NCI-H748 treated with DMSO at 0.1 percent for 48 hours (cell line): ENCODE results near the gene EML4.

Experiments used
- DNase-seq: peaks from one replicate; lab custom pipeline; 2025; lab: John Stamatoyannopoulos, UW

The EML4 gene

GRCh38 chr2:42225573-42225972 is 56.4 kb downstream of the EML4 start:
- no peak for DNase-seq

DNA sequence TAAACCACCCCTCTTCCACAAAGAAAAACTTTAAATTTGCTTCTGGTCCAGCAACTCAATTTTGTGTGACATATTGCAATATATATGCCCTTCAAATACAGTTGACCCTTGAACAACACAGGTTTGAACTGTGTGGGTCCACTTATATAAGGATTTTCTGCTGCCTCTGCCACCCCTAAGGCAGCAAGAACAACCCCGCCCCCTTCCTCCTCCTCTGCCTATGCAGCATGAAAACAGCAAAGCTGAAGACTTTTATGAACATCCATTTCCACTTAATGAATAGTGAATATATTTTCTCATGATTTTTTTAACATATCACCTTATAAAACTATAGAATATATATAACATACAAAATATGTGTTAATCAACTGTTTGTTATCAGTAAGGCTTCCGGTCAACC is 58.3 kb downstream of the EML4 start:
- DNase-seq: no peak

- no peak for DNase-seq
Observed at GRCh38 chr2:42228101-42228500, 58.9 kb downstream of the EML4 start.

GRCh38 chr2:42229949-42230348 is 60.8 kb downstream of the EML4 start:
- no peak for DNase-seq

- no peak for DNase-seq
Observed at GRCh38 chr2:42230891-42231290, 61.7 kb downstream of the EML4 start.

DNA sequence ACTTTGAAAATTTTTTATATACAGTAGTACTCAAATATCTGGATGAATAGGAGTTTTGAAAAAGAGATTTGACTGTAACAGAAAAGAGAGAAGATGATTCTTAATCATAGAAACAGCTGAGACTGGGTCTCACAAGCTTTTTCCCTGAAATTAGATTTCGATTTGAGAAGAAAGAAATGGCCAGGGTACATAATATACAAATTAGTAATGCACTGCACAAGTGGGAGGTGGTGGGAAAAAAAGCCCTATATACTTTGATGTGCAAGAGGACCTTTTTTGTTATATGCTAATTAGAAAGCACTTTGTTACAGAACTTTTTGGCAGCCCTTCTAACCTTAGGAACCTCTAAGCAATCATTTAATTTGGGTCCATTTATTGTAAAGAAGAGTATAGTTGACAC is 62.9 kb downstream of the EML4 start:
- DNase-seq: no peak

DNA sequence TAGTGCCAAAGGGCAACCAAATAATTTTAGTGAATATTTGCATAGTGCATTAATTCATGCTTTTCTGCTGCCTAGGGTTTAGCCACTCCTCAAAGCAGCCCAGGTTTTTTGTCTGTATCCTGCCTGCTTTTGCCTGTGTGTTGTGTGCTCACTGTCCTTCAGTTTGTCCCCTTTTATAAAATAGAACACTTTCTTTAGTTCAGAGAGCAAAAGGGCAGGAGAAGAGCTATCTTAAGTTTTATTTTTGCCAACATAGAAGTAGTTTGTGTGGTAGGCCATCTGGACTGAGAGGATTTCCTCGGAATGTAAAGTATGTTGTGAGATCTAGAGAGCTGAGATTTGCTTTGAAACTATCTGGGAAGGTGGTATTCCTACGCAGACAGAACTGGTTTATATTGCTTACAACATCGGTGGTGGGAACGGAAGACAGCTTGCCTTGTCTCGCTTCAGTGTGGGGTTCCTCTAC is 64.9 kb downstream of the EML4 start:
- no peak for DNase-seq

DNA sequence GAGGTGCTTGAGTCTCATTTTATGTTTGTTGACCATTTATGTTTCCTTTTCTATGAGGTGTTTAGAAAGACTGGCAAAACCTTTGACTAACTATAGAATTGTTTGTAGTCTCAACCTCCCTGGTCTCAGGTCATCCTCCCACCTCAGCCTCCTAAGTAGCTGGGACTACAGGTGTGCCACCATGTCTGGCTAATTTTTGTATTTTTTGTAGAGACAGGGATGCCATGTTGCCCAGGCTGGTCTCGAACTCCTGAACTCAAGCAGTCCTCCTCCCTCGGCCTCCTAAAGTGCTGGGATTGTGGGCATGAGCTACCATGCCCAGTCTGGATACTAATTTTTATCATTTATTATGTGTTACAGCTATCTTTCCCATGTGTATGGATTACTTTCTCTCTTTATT is 67.8 kb downstream of the EML4 start:
- no peak for DNase-seq

- DNase-seq: no peak
Observed at GRCh38 chr2:42238644-42239288, 69.6 kb downstream of the EML4 start.

- DNase-seq: no peak
Observed at GRCh38 chr2:42239289-42239661, 70.1 kb downstream of the EML4 start.

GRCh38 chr2:42239811-42240210 is 70.7 kb downstream of the EML4 start:
- DNase-seq: no peak

- DNase-seq: no peak
Observed at GRCh38 chr2:42241517-42241916, 72.4 kb downstream of the EML4 start.

DNA sequence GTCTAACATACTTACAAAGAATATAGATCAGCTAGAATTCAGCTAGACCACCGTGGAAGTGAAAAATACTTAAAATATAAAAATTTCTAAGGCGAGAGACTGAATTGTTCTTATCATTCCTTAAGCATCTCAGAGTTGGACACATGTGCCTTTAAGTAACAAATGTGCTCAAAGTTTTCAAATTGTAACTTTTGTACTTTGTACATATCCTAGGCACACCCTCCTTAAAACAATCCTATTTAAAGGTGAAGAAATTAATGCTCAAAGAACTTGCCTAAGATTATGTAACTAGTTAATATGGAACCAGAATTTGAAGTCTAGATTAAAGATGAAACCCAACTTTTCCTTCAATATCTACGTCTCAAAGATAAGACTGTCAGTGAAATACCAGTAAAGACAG is 74.1 kb downstream of the EML4 start:
- no peak for DNase-seq

- DNase-seq: no peak
Observed at GRCh38 chr2:42244520-42244919, 75.4 kb downstream of the EML4 start.

DNA sequence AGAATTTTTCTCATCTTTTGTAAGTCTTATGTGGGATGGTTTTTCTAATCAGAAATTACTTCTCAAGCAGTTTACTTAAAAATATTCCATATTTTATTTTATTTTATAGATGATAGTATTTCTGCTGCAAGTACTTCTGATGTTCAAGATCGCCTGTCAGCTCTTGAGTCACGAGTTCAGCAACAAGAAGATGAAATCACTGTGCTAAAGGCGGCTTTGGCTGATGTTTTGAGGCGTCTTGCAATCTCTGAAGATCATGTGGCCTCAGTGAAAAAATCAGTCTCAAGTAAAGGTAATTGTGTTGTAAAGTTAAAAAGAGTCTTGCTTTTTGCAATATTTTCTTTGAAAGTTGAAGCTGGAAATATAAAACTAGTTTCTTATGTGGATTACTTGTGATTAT is 76.2 kb downstream of the EML4 start:
- no peak for DNase-seq

DNA sequence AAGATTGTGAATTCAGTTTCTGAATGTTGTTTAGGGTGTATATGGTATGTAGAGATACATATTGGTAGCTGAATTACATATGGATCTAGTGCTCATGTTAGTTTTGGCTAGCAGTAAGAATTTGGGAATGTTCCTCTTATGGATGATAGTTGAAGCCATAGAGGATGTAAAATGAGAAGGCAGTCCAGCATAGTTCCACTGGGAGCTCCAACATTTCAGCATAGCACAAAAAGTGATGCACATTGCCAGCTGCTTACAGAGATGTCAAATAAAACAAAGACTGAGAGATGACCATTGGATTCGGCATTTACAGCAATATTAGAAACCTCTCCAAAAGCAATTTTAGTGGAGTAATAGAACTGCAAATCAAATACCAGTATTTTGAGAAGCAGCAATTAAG is 77.4 kb downstream of the EML4 start:
- DNase-seq: no peak

DNA sequence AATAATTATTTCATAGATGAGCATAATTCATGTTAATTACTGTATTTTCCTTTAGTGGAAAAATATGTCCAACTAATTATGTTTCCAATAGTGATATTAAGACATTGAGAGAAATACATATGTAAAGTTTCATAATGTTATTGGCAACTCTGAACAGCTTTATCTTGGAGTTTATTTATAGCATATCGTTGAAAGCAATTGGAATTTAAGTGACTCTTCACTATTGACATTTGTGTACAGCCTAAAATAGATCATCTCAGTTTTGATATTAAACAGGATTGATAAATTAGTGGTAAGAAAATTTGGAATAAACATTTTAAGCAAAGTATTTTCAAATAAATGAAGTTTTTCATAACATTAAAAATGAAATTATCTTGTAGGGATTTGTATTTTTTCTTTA is 79.7 kb downstream of the EML4 start:
- DNase-seq: no peak

DNA sequence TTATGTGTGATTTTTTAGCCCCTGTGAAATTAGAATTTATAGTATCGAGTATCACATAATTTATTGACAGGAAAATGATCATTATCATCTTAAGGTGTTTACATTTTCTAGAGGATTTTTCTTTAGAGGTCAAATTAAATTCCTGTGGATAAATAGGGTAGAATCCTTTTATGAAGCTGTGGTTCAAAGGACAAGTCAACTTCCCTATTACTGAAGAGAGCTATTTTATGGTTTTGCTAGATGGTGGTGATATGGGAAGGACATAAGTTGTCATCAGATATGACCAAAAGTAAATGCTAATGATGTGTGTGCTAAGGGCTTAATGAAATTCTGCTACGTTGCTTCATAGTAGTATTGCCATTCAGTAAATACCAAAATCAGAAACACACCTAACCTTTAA is 80.1 kb downstream of the EML4 start:
- DNase-seq: no peak

DNA sequence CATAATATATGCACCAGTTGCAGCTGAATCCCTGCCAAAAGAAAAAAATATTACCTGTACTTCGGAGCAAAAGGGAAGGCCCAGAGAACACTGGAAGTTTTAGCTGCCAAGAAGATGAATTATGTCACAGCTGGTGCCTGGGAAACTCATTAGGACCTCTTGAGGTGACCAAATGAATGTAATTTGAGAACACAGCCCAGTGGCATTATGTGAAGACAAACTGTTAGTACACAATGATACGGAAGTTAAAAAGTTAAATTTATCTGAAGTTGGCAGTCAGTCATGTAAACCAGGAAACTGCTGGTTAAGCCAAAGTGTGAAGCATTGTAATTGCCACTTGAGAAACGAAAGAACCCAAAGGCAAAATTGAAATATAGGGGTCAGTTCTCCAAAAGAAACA is 80.7 kb downstream of the EML4 start:
- peak; percentile 48 for DNase-seq

DNA sequence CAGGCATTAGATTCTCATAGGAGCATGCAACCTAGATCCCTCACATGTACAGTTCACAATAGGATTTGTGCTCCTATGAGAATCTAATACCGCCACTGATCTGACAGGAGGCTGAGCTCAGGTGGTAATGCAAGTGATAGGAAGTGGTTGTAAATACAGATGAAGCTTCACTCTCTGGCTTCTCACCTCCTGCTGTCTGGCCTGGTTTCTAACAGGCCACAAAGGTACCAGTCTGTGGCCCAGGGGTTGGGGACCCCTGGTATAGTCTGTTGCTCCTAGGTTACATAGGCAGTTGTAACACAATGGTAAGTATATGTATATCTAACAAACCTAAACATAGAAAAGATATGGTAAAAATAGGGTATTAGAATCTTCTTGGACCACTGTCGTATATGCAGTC is 81.8 kb downstream of the EML4 start:
- no peak for DNase-seq

- no peak for DNase-seq
Observed at GRCh38 chr2:42252464-42252863, 83.3 kb downstream of the EML4 start.

DNA sequence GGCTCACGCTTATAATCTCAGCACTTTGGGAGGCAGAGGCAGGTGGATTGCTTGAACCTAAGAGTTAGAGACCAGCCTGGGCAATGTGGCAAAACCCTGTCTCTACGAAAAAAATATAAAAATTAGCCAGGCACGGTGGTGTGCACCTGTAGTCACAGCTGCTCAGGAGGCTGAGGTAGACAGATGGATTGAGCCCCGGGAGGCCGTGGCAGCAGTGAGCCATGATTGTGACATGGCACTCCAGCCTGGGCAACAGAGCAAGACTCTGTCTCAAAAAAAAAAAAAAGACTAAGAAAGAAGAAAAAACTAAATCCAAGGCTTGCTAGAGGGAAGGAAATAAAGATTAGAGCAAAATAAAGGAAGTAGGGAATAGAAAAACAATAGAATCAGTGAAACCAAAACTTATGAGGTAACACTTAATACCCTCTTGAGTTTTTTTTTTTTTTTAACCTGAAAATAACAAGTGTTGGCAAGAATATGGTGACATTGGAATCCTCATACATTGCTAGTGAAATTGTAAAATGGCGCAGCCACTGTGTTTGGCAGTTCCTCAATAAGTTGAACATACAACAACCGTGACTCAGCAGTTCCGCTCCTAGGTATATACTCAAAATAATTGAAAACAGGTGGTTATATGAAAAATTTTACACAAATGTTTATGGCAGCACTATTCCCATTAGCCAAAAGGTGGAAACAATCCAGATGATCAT is 85.2 kb downstream of the EML4 start:
- no peak for DNase-seq

- no peak for DNase-seq
Observed at GRCh38 chr2:42256505-42256904, 87.4 kb downstream of the EML4 start.
